Loucy (cell line): ENCODE data around the gene XDH.

ENCODE experiments used
- CTCF ChIP-seq: fragments of 200-600 bp; sonication (generic); conservative IDR thresholded peaks from 2 replicates; pipeline ENCODE4 v1.5.1; 2014; ENCODE audit warnings: mild to moderate bottlenecking, antibody characterized with exemption, low read length
- EZH2phosphoT487 ChIP-seq: fragments of 200-600 bp; IDR thresholded peaks from 2 replicates; pipeline ENCODE4 v1.6.1; 2018; ENCODE audit warnings: antibody characterized with exemption, mild to moderate bottlenecking, moderate library complexity, borderline replicate concordance

DNA sequence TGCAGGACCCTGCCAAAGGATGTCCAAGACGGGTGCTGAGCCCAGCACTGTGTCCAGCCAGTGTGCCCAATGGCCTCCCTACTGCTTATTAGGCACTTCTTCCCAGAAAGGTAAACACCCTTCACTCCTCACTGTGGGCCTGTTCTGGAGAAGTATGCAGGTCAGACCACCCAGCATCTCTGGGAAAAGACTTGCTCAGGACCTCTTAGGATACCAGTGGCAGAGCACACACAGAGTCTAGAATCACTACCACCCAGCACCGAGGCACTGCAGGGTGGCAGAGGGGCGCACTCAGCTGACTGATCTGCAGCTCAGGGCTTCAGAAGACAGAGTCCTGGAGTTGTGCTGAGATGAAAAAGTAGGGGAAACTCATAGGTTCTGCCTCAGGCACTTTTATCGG, 25.8 kb downstream of the XDH start:
- no peak for TF ChIP-seq EZH2phosphoT487
- TF ChIP-seq CTCF, result no peak
